Measurements from ENCODE around the gene E4F1. TPM values are rescaled to one million over a fixed set of nuclear protein-coding genes. Genes with fewer than 3 reads are reported as not detected.
A peak's percentile ranks its signal among the peaks of the same experiment; 100 is the strongest.

E4F1 gene
- total RNA-seq, 2 donors from 2014 or later: 24.5 to 29.6 TPM

- Mint-ChIP-seq H3K36me3 (ENCODE audit: low read depth) (peaks cover 13% of the 10 kb centered on the region), H3K4me1 (no peaks in the 10 kb centered on the region), H3K27ac (no peak overlapping the region), H3K27me3 (ENCODE audit: insufficient read depth) (peaks cover 22% of the 10 kb centered on the region), H3K9me3 (no peaks in the 10 kb centered on the region), H3K4me3 (no peak overlapping the region)
- TF ChIP-seq CTCF (conservative IDR thresholded peaks at IDR 0.05): no peak
- no peaks in the 10 kb centered on the region for H3K9me3 ChIP-seq (ENCODE audit: control insufficient read depth, low read length)
- H3K4me1 ChIP-seq (ENCODE audit: control insufficient read depth, insufficient read depth, low read length): no peaks in the 10 kb centered on the region
- H3K4me3 ChIP-seq (ENCODE audit: low read length): no peak overlapping the region
- WGBS, 2 experiments (ENCODE audit: insufficient coverage in 1 of 2, insufficient read length in 1 of 2): 91 to 94% methylated on average over 23 to 28 of the region's 28 CpGs
- H3K27me3 ChIP-seq (ENCODE audit: control insufficient read depth, insufficient read depth, low read length, poor library complexity, severe bottlenecking): peaks cover 25% of the 10 kb centered on the region
- H3K36me3 ChIP-seq (ENCODE audit: control insufficient read depth, insufficient read depth, low read length): peaks cover 9% of the 10 kb centered on the region
- H3K9ac ChIP-seq (ENCODE audit: extremely low read depth, low read length, poor library complexity, severe bottlenecking): no peak overlapping the region
- DNase-seq: no peak
- no peak overlapping the region for H3K27ac ChIP-seq (ENCODE audit: low read depth, low read length)
These were observed 11.9 kb downstream of the E4F1 start for GRCh38 chr16:2235234-2235651.

GRCh38 chr16:2235695-2236336 lies 12.4 kb downstream of the E4F1 start:
- Histone ChIP-seq H3K4me1 (ENCODE audit: control insufficient read depth, insufficient read depth, low read length) (no peaks in the 10 kb centered on the region), H3K27ac (ENCODE audit: low read depth, low read length) (no peak overlapping the region), H3K9ac (ENCODE audit: extremely low read depth, low read length, poor library complexity, severe bottlenecking) (no peak overlapping the region), H3K4me3 (ENCODE audit: low read length) (no peak overlapping the region), H3K9me3 (ENCODE audit: control insufficient read depth, low read length) (no peaks in the 10 kb centered on the region), H3K36me3 (ENCODE audit: control insufficient read depth, insufficient read depth, low read length) (peaks cover 9% of the 10 kb centered on the region), H3K27me3 (ENCODE audit: control insufficient read depth, insufficient read depth, low read length, poor library complexity, severe bottlenecking) (peaks cover 25% of the 10 kb centered on the region)
- H3K4me3 Mint-ChIP-seq: peak overlapping the region; percentile 38
- no peaks in the 10 kb centered on the region for H3K9me3 Mint-ChIP-seq
- TF ChIP-seq CTCF (conservative IDR thresholded peaks at IDR 0.05): no peak
- H3K27ac Mint-ChIP-seq: no peak overlapping the region
- no peak for DNase-seq
- 68 to 83% methylated on average over 7 to 19 of the region's 19 CpGs for WGBS, 2 experiments (ENCODE audit: insufficient coverage in 1 of 2, insufficient read length in 1 of 2)
- peaks cover 13% of the 10 kb centered on the region for H3K36me3 Mint-ChIP-seq (ENCODE audit: low read depth)
- H3K27me3 Mint-ChIP-seq (ENCODE audit: insufficient read depth): peaks cover 22% of the 10 kb centered on the region
- no peaks in the 10 kb centered on the region for H3K4me1 Mint-ChIP-seq

GRCh38 chr16:2236337-2237101 lies 13.1 kb downstream of the E4F1 start, which contains the start of gene DNASE1L2:
Gene DNASE1L2 (plus strand): TSS chr16:2236444. CDS start chr16:2236817, 373 bp downstream.
- Histone ChIP-seq H3K4me1 (ENCODE audit: control insufficient read depth, insufficient read depth, low read length) (no peaks in the 10 kb centered on the region), H3K9me3 (ENCODE audit: control insufficient read depth, low read length) (no peaks in the 10 kb centered on the region), H3K27ac (ENCODE audit: low read depth, low read length) (no peak within 1 kb of the TSS), H3K9ac (ENCODE audit: extremely low read depth, low read length, poor library complexity, severe bottlenecking) (no peak within 1 kb of the TSS), H3K4me3 (ENCODE audit: low read length) (peak within 1 kb of the TSS; percentile 56), H3K36me3 (ENCODE audit: control insufficient read depth, insufficient read depth, low read length) (peaks cover 9% of the 10 kb centered on the region), H3K27me3 (ENCODE audit: control insufficient read depth, insufficient read depth, low read length, poor library complexity, severe bottlenecking) (peaks cover 25% of the 10 kb centered on the region)
- Mint-ChIP-seq H3K4me3 (peak within 1 kb of the TSS; percentile 38), H3K9me3 (no peaks in the 10 kb centered on the region), H3K36me3 (ENCODE audit: low read depth) (peaks cover 13% of the 10 kb centered on the region), H3K27ac (no peak within 1 kb of the TSS), H3K4me1 (no peaks in the 10 kb centered on the region), H3K27me3 (ENCODE audit: insufficient read depth) (peaks cover 22% of the 10 kb centered on the region)
- no peak for TF ChIP-seq CTCF (conservative IDR thresholded peaks at IDR 0.05)
- peak; percentile 82 for DNase-seq
- WGBS, 2 experiments (ENCODE audit: insufficient coverage in 1 of 2, insufficient read length in 1 of 2): 10 to 13% methylated on average over 45 to 64 of the region's 64 CpGs

All from endodermal cell (in vitro differentiated cells).